GM21447 (cell line): Measurements from ENCODE around the gene TMOD2.

ENCODE experiments used
- ATAC-seq: cut with Tn5 transposase; IDR thresholded peaks from one replicate; pipeline ENCODE4 v1.9.1; 2021; ENCODE audit not compliant: unreplicated experiment

The TMOD2 gene

DNA sequence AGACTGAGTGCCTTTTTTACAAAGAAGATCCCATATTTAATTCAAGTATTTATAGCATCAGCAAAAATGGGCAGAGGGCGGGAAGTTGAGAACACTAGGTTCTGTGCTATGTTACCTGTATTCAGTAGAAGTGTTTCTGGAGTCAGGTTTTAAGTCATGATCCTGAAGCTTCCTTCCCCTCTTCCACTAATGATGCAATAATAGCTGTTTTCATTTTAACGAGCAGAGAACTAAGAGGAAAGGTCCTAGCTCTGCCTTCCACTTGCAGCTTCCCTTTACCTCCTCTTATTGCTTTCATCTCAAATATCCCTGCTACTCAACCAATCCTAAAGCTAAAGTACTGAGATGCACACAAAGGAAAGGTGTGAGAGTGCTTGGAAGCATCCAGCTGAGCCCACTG, 61.2 kb downstream of the TMOD2 start:
- no peak for ATAC-seq

DNA sequence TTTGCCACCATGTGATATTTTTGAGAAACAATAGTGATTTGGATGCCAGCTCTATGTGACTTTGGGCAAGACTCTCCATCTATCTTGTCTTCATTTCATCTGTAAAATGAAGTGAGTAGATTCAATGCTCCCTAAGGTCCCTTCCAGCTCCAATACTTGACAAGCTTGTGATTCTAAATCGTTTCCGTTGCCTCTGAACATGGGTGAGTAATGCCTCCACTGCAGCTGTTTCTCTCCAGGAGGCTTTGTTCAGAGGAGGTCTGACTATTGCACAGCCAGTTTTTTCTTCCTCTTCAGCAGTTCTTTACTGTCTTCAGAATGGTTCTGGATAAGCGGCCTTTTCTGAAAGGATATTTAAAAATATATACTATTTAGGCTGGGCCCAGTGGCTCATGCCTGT, 63.2 kb downstream of the TMOD2 start:
- no peak for ATAC-seq

DNA sequence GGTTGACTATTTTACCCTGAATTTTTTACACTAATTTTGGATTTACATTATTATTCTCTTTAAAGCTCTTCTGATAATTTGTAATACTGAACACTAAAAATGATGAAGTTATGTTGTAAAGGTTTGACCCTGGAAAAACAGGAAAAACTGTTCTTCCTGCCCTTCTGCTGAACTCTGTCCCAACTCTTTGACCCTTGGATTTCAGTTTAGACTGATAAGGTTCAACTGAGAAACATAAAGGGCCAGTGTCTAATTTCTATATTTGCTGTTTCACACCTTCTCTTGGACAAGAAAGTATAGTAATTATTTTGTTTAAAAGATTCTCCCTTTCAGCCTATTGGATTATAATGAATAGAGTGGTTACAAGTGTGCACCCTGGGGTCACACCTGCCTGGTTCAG, 65.2 kb downstream of the TMOD2 start:
- ATAC-seq = no peak

DNA sequence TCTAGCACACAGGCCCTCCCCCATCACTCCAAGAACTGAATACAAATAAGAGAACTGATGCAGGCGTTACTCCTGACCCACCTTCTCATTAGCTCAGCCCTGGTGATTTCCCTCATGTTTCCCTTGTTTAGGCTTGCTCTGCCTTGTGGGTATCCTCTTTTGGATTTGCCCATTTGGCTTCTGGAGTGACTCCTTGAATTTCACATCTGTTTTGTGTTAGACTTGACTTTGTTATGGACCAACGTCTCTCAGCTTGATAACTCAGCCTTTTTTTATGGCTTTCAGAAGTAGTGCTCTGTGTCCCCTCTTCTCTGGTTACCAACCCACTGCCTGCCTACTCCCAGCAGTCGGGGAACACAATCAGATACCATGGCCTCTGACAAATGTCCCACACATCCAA, 66.8 kb downstream of the TMOD2 start:
- ATAC-seq = no peak

DNA sequence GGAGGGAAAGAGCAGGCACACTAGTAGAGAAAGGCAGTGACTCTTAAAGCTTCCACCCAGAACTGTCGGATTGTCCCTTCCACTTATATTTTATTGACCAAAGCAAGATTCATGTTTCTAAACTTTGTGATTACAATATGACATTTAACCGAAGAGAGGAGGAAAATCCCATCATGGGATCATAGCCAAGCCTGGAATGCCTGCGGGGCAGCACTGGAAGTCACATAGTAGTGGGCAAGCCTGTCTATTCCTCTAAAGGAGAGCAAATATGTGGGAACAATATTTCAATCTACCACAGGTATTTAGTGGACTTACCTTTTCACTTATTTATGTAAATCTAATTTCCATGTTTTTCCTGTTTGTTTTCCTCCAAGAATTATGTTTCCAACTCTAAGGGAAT, 74.3 kb downstream of the TMOD2 start:
- no peak for ATAC-seq

DNA sequence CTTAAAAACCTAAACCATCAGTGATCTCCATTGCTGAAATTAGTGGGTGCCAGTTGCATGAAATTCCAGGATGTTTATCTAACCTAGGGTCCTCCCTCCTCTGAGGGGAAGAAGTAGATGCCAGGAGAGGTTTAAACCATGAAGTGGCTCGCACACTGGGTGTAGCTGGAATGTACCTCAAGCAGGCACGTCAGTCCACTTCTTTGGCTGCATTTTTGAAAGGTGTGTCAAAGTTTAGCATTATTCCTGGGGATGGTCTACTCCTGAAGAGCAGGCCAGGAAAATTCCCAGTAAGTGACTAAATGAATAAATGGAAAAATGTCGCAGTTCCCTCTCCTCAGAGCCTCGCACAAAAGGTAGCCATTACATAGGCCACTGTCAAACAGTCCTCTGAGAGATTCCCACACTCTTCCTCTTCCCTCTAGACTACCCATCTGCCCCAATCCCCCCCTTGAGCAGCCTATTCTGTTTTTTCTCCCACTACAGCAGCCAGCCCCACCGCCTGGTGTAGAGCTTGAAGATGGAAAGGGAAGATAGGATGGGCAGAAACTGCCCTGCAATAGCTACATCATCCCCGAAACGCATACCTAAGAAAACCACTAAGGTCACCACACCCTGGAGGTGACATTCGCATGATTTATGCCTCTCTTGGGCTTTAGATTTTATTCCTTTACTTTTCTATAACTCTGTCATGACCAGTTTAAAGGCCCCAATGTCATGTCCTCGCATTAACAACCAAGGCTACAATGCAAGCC, 77.4 kb downstream of the TMOD2 start:
- ATAC-seq = no peak

DNA sequence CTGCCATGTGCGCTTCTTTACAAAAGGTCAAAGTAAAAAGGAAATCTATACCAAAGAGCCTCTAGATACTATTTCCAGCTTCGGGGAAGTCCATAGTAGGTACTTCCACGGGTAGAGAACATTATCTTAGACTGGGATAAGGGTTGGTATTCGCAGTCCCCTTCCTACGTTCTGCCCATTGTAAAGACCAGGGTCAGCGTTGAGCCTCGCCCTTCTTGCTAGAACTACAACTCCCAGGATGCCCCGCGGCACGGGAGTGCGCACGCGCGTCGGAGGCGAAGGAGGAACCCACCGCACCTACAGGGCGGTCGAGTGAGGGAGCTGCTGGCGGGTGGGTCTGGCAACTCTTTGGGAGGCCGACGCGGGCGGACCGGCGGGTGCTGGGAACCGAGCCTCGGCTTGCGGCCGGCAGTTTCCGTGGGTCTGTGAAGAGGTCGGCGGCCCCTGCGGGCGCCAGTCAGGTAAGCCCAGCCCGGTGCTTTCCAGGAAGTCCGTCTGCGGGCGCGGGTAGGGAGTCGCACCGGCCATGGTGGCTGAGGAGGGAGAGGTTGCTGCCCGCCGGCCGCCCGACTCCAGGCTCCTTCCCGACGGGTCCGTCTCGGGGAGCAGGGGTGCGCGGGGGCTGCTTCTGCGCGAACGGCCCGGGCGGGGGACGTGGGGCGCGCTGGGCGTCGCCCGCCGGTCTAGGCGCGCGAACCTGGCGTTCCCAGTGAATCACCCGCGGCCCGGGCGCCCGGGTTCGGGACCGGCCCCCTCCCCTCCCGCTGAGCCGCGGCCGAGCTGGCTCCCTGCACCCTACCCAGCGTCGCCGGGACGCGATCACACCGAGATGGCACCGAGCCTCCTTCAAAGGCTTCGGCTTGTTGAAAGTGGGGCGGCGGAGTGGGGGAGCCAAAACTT, 78.2 kb downstream of the TMOD2 start, which contains the start of gene TMOD3:
Gene TMOD3, plus strand, starts transcription at position 278 of the 900 bp plus-strand sequence. CDS start 33,232 bp downstream, outside the sequence.
- peak; percentile 86 for ATAC-seq

DNA sequence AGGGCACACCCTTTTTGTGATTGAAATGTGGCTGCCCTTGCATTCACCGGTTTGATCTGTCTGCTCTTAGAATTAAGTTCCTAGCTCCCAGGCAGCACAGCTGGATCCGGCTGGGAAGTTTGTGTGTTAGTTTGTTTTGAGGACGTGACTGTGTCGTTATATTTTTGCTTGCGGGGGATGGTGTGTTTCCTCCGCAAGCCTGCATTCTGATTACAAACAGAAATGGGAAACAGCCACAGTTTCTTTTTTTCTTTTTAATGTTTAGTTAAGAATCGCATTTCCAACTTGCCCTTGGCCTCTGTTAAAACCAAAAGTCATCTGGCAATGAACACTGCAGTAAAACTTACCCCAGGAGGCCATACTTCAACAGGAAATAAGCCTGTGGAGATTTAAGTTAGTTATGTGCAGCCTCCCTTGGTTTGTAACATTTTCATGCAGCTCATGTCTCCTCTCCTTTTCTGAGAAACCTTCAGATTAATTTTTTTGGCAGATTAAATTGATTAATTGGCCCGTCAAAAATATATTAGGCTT, 78.9 kb downstream of the TMOD2 start:
- ATAC-seq = peak; percentile 27

DNA sequence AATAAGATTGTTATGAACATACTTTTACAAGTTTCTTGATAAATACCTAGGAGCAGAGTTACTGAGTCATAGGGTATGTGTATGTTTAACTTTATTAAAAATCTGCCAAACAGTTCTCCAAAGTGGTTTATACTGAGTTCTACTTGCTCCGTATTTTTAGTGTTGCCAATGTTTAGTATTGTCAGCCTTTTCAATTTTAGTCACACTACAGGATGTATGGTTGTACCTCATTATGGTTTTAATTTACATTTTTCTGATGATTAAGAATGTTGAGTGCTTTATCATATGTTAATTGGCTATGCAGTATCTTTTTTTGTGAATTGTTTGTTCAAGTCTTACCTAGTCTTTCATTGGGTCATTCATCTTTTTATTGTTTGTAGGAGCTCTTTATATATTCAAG, 82.4 kb downstream of the TMOD2 start:
- no peak for ATAC-seq

DNA sequence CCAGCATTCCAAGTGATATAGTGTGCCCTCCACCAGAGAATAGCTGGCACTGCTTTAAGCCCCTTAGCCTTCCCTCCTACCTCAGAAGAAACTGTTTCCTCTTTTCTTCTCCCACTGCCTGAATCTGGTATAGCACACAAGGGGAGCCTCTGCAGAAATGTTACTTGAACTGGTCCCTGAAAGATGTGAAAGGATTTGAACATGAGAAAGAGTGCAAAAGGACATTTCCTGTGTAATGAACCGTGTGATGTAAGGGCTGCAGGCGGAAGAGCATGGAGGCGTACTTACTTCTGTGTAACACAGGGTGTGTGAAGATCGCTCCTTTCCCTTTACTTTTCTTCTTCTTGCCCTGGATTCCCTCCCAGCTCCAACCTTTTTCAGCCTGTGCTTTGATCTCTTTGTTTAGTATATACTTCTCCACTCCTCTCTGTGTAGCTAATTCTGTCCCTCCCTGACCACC, 86.4 kb downstream of the TMOD2 start:
- no peak for ATAC-seq

DNA sequence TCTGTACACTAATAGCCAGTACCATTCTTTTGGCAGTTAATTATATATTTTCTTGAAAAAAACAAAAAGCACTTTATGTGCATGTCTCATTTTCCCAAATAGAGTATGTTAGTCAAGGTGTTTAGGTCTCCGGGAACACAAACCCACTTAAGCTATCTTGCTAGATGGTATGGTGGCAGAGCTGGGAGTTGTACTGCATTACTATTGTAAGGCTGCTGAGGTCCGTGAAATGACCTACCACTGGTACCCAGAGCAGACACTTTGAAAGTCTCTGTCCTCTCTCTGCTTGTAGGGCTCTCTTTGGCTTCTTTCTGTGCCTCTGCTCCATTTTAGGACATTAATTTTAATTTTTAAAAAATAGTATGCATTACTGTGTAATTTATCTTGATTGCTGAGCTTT, 86.9 kb downstream of the TMOD2 start:
- ATAC-seq = no peak

DNA sequence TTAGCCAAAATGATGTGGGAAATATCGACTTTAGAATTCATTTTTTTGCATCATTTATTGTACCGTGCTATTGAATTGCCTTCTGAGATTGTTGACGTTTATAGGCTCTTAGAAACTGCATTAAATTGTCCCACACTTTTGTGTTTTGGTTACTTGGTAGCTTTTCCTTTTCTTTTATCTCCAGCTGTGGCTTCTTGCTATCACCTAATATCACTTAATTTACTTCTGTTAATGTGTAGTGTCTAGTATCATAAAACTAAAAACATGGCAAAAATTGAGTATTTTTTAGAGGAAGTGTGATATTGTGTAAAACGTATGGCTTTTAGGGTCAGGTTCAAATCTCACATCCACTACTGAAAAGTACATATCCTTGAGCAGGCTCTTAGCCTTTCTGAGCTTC, 89.3 kb downstream of the TMOD2 start:
- no peak for ATAC-seq

DNA sequence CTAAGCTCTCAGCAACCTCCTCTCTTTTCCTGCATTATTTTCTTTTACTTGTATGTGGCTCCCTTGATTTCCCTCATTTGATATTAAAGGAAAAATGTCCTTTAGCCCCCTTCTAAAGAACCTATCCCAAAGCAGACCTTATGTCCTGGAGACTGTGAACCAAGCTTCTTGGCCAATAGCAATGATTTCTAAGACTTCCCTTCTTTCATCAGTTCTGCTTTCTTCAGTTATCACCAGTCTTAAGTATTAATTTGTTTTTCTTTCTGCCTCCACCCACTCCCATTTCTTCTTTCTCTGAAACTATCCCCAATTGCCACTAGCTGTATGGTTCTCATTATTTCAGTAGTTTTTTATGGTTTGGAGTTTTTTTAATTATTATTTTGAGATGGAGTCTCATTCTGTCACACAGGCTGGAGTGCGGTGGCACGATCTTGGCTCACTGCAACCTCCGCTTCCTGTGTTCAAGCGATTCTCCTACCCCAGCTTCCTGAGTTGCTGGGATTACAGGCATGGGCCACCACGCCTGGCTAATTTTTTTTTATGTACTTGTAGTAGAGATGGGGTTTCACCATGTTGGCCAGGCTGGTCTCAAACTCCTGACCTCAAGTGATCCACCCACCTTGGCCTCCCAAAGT, 90.1 kb downstream of the TMOD2 start:
- ATAC-seq = no peak

DNA sequence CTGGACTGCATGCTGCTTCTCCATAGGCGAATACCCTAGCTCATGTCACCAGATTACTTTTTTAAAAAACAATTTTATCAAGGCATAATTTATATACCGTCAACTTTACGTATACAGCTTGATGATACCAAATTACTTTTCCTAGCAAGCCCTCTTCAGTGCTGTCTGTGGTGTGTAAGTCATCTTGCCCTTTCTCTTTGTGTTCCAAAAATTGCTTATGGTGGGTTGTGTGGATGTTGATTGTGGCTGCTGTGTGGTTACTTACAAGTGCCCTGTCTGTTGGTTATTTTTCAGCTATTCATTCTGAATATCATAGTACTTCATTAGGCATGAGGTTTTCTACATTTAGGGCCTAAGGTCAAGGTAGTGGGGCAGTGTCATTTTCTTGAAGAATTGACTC, 90.9 kb downstream of the TMOD2 start:
- no peak for ATAC-seq

DNA sequence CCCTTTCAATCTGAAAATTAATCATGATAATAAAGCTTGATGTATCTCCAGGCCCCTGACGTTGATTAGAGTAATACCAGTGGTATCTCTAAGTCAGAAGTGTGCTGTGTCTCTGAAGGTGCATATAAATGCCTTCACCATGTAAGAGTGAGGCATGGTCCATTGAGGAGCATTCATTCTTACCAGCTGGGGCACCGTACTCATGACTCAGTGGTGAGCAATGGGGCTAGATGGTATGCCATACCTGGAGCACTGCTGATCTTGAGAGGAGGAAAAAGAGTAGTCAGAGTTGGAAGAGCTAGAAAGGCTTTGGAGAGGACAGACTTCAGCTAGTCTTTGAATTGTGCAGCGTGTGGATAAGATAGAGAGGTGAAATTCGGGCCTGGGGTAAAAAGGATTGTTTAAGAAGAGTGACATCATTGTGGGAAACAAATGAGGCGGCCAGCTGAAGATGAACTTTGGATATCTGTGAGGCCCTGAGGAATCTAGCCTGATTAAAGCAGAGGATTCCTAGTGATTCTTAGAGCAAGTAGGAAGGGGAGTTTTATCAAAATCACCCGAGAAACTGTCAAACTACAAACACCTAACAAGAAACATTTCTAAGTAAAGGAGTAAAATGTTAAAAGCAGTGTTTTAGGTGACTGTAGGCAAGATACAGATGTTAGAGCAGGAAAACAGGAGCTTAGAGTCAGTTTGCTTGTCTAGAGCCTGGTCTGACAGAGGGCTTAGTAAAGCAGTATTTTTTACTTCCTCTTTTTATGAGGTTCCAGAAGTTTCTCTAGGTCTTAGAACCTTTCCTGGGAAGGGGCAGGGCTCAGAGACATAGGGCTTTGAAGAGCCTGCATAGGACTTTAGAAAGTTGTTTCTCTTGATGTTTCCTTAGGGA, 91.7 kb downstream of the TMOD2 start:
- no peak for ATAC-seq

DNA sequence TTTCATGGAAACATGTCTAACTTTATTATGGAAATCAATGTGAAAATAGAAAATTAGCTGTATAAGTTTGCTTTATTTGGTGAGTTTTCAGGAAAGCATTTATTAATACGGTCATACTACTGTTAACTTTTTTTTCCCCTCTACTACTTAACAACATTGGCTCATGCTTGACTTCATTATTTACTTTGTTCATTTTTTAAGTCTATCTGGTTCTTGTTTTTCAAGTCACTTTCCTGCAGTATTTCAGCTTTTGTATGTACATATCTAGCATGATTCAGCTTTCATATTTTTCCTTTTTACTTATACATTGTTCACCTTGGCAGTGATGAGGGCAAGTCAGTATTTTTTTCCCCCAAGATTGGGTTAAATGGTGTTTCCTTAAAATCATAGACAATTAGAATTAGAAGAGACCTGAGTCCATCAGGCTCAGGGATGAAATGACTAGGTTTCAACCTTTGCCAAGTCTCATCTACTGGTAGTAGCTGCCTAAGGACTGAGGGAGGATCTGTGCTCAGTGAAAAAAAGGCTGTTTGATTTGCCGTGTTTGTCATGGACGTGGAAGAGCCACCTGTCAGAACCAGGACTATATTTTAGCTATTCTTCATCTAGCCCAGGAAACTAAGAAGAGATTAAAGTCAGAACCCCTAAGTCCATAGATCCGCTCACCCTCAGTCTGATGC, 93.5 kb downstream of the TMOD2 start:
- no peak for ATAC-seq

DNA sequence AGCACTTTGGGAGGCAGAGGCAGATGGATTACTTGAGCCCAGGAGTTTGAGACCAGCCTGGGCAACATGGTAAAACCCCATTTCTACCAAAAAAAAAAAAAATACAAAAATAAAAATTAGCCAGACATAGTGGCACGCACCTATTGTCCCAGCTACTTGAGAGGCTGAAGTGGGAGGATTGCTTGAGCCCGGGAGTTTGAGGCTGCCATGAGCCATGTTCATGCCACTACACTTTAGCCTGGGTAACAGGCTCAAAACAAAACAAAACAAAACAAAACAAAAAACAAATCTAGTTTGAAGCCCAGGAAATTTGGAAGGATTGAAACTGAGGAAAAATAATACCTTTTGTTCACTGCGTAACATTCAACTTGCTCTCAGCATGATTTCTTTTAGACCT, 94.7 kb downstream of the TMOD2 start:
- no peak for ATAC-seq

DNA sequence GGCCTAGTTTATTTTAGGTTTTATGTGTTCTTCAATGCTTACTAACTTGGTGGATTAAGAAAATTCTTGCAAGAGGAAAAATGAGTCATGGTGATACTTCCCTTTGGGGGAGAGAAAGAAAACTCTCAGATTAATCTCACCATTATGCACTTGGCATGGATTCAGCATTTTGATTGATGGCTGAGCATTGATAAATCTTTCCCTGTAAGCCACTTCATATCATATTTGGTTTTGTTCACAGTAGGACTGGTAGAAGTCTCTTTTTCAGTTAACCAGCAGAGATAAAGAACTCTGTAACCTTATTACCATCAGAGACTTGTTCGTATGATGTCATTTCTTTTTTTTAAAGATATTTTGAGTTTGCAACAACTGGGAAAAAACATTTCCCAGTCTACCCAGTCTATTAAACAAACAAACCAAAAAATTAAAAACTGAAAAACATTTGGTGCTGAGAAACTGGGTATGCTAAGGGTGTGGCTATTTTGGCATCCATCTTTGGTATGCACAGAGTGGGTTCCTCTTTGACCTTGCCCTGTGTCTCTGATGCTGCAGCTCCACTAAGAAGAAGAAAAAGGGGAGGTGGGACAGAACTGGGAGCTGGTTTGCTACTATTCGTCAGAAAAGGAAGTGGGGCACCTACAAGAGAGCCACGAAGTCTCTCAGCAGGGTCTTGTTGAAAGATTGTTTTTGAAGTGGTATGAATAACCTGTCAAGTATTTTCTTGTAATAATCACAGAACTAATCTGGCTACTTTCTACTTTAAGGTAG, 95.2 kb downstream of the TMOD2 start:
- no peak for ATAC-seq

DNA sequence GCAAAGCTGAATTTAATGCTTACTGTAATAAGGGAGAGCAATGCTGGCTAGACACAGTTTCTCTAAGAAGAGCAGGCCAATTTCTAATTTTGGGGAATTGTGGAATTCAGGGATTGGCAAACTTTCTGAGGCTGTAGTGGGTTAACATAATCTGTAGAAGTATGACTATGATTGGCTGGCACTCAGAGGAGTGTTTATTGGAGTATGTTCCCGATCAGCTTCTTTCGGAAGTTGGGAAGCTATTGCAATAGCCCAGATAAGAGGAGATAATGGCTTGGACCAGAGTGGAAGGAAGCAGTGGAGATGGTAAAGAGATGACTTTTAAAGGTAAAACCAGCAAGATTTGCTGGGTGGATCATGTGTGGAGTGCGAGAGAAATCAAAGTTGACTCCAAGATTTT, 97.4 kb downstream of the TMOD2 start:
- ATAC-seq = no peak
